GM19238 (cell line): ENCODE measurements around the gene IL17RD.

Experiments used
- DNase-seq: peaks from one replicate; pipeline ENCODE4 v3.0.0; 2011; ENCODE audit warnings: low spot score; ENCODE audit not compliant: insufficient read length

Gene IL17RD

GRCh38 chr3:57164657-57165573 lies at the start of gene IL17RD:
TSS of gene IL17RD (minus strand) at chr3:57165353. CDS start at chr3:57165286, 67 bp downstream.
- peak; percentile 48 for DNase-seq

GRCh38 chr3:57206423-57206822 lies 41.3 kb upstream of the IL17RD start:
- DNase-seq, result no peak

GRCh38 chr3:57199895-57200297 lies 34.7 kb upstream of the IL17RD start, which contains the start of gene HESX1:
TSS of gene HESX1 (minus strand) at chr3:57199978. CDS start at chr3:57199918, 60 bp downstream.
- no peak for DNase-seq

- no peak for DNase-seq
Observed at GRCh38 chr3:57194641-57195040, 29.5 kb upstream of the IL17RD start.

- DNase-seq, result no peak
Observed at GRCh38 chr3:57192028-57192427, 26.9 kb upstream of the IL17RD start.

- no peak for DNase-seq
Observed at GRCh38 chr3:57184526-57184925, 19.4 kb upstream of the IL17RD start.

- no peak for DNase-seq
Observed at GRCh38 chr3:57179580-57180410, 14.6 kb upstream of the IL17RD start.

GRCh38 chr3:57176045-57176444 lies 10.9 kb upstream of the IL17RD start:
- no peak for DNase-seq

- DNase-seq, result no peak
Observed at GRCh38 chr3:57173687-57174086, 8.5 kb upstream of the IL17RD start.

GRCh38 chr3:57170946-57171345 lies 5.8 kb upstream of the IL17RD start:
- no peak for DNase-seq

GRCh38 chr3:57169872-57170623 lies 4.9 kb upstream of the IL17RD start:
- peak; percentile 47 for DNase-seq

GRCh38 chr3:57169108-57169507 lies 4.0 kb upstream of the IL17RD start:
- DNase-seq, result no peak

- no peak for DNase-seq
Observed at GRCh38 chr3:57168151-57168550, 3.0 kb upstream of the IL17RD start.

- no peak for DNase-seq
Observed at GRCh38 chr3:57166660-57167059, 1.5 kb upstream of the IL17RD start.

GRCh38 chr3:57165641-57166040 lies 488 bp upstream of the IL17RD start:
- no peak for DNase-seq

- no peak for DNase-seq
Observed at GRCh38 chr3:57164217-57164656, 916 bp downstream of the IL17RD start.

GRCh38 chr3:57163751-57164150 lies 1.4 kb downstream of the IL17RD start:
- no peak for DNase-seq

- no peak for DNase-seq
Observed at GRCh38 chr3:57161915-57162314, 3.2 kb downstream of the IL17RD start.

- no peak for DNase-seq
Observed at GRCh38 chr3:57160765-57161538, 4.2 kb downstream of the IL17RD start.

GRCh38 chr3:57160076-57160764 lies 4.9 kb downstream of the IL17RD start:
- no peak for DNase-seq
